ENCODE results near the gene PUM1.

- TF ChIP-seq RFX5 (IDR thresholded peaks at IDR 0.05; ENCODE audit: low read depth, low read length) (no peak), CTCF (IDR thresholded peaks at IDR 0.05 in 2 of 3, conservative IDR thresholded peaks at IDR 0.05 in 1 of 3; ENCODE audit: control insufficient read depth in 2 of 3, extremely low read depth in 1 of 3, insufficient read depth in 1 of 3, low read depth in 3 of 3, low read length in 3 of 3) (no peak), POLR2AphosphoS5 (IDR thresholded peaks at IDR 0.05; ENCODE audit: low read length) (no peak), TCF12 (IDR thresholded peaks at IDR 0.05; ENCODE audit: low read depth, low read length) (no peak), TBL1XR1 (IDR thresholded peaks at IDR 0.05; ENCODE audit: low read depth, low read length) (no peak), ELK1 (IDR thresholded peaks at IDR 0.05; ENCODE audit: low read depth, low read length) (no peak), E2F4 (IDR thresholded peaks at IDR 0.05; ENCODE audit: low read depth, low read length) (no peak), YY1 (IDR thresholded peaks at IDR 0.05; ENCODE audit: low read depth, low read length) (no peak), ATF7 (IDR thresholded peaks at IDR 0.05; ENCODE audit: low read depth) (no peak), SUPT20H (IDR thresholded peaks at IDR 0.05; ENCODE audit: borderline replicate concordance, control insufficient read depth, low read depth, low read length) (no peak), NKRF (conservative IDR thresholded peaks at IDR 0.05) (no peak), ATF3 (IDR thresholded peaks at IDR 0.05; ENCODE audit: borderline replicate concordance, extremely low read depth, low read depth, low read length) (no peak), POLR2A (IDR thresholded peaks at IDR 0.05; ENCODE audit: low read depth, low read length) (no peak), KAT2A (conservative IDR thresholded peaks at IDR 0.05; ENCODE audit: control insufficient read depth, low read depth, low read length) (no peak)
Measured at GRCh38 chr1:31072304-31072746, 6.8 kb upstream of the PUM1 start.

All from GM12878 (cell line).